Activated T-helper 9 cell treated with anti-CD3 and anti-CD28 coated beads, Interleukin-2, amount 50 U/mL, for 16 hours (primary cell): Measurements from ENCODE around the gene SP140.
"Not testable (repeated sequence)": the region's sequence is repeated elsewhere in the genome, so short reads cannot be mapped to it uniquely, and the experiment has no call there.

Experiments
- DNase-seq: peaks from one replicate; pipeline ENCODE4 v3.0.0-alpha.2; 2020; ENCODE audit warnings: low read depth

SP140 gene

DNA sequence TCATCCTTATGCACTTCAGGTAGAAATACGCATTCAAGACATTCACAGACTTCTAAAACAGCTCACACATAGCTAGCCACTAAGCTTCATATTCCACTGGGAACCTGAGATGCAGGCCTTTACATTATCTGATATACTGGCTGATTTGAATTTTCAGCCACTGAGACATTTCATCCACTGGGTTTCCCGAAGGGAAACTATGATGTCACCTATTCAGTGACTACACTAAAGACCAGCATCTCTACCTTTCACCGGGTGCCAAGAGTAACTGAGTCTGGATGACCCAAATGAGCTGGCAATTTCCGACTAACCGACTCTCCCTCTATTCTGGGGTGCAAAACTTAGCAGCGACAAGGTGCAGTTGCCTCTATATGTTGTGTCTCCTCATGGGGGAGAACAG is 69.7 kb downstream of the SP140 start:
- DNase-seq = no peak

GRCh38 chr2:230296917-230297316 is 71.4 kb downstream of the SP140 start:
- DNase-seq = no peak

GRCh38 chr2:230299618-230300017 is 74.1 kb downstream of the SP140 start:
- no peak for DNase-seq

GRCh38 chr2:230305416-230306275 is 80.1 kb downstream of the SP140 start:
- no peak for DNase-seq

GRCh38 chr2:230306474-230306873 is 80.9 kb downstream of the SP140 start:
- DNase-seq = no peak

DNA sequence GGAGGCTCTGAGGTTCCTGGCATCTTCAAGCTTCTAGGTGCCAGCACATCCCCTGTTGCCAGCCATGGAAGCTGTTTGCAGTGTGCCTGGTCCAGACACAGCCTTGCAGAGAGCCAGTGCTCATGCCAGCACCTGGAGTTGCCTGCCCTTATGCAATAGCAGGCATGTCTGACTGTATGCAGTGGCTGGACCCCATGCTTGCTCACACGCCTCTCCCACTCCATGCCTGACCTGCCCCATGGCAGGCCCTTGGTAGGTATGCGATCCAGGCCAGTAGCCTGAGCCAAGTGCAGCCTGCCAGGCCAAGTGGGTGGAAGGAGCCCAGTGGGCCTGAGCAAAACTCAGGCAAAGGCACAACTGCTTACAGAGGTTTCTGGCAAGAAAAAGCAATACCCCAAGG is 81.9 kb downstream of the SP140 start:
- no peak for DNase-seq

GRCh38 chr2:230308402-230309000 is 83.0 kb downstream of the SP140 start:
- no peak for DNase-seq

GRCh38 chr2:230310792-230311191 is 85.3 kb downstream of the SP140 start:
- not testable (repeated sequence) for DNase-seq

GRCh38 chr2:230311634-230312033 is 86.1 kb downstream of the SP140 start:
- DNase-seq = not testable (repeated sequence)

DNA sequence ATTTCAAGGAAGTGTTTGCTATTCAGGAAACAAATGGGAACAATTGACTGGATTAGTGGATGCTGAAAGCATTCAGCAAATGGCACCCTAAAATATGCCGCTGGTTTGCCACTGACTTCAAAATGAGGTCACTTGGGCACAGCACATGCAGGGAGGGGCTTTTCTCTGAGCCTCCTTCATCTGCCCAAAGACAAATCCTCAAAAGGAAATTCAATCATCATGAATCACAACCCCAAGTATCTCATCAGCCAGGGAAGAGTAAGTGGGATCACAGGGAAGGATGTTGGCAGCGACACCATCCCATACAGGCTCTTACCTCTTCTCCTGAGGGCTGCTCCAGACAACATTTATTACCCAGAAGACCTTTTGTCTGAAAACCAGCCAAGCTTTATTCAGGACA is 87.1 kb downstream of the SP140 start:
- no peak for DNase-seq

GRCh38 chr2:230317366-230317765 is 91.8 kb downstream of the SP140 start:
- no peak for DNase-seq

DNA sequence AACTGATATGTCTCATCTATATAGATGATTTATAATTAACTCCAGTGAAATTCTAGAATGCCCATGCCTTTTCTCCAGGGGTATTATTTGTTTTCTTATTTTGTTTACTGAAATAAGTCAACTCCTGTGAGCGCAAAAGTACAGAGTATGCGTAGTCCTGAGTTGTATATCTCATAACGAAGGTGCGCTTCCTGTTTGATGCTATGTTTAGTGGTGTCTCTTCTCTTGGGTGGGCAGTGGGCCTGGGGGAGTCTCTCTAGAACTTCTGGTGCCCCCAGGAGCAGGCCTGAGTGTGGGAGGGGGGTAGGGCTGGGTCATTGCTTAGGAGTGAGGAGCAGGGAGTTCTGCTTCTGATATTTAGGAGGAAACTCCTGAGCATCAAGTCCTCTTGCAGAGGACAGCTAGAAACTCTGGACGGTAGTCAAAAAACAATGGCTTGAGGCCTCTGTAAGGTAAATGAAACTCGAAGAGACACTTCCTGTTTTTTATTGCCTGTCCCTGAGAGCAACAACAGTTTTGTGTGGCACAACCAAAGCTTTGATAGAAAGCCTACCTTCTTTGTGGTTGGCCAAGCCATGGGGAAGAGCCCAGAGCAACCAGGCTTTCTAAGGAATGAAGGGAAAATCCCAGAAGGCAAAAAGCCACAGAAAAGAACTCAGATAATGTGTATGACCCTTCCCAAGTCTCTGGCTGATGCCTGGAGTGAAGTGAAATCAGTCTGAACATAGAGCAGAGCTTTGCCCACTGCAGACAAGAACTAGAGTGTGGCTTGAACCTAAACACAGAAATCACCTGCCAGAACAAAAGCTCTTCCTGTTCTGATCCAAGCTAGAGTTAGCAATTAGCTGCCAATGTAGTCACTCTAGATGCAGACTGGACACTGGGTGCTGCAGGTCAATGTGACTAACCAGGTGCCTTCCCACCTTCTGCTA is 92.9 kb downstream of the SP140 start:
- no peak for DNase-seq

- DNase-seq = peak; percentile 28
Observed at GRCh38 chr2:230319211-230319862, 93.8 kb downstream of the SP140 start.

DNA sequence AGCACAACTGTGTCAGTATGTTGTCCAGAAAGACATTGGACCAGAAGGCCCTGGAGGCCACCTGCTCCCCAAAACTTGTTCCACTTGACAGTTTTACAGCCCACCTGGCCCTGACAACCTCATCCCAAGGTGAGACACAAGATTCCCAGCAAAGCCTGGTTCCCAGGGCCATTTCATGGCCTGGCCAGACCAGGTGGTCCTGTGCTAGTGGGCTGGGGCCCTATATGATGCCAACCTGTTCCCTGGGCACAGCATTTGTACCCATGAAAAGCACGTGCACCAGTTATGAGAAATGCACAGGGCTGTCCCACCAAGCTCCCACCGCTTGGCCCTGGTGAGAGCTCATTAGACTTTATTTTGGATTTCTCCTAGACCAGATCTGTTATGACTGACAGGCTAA is 95.5 kb downstream of the SP140 start:
- no peak for DNase-seq

DNA sequence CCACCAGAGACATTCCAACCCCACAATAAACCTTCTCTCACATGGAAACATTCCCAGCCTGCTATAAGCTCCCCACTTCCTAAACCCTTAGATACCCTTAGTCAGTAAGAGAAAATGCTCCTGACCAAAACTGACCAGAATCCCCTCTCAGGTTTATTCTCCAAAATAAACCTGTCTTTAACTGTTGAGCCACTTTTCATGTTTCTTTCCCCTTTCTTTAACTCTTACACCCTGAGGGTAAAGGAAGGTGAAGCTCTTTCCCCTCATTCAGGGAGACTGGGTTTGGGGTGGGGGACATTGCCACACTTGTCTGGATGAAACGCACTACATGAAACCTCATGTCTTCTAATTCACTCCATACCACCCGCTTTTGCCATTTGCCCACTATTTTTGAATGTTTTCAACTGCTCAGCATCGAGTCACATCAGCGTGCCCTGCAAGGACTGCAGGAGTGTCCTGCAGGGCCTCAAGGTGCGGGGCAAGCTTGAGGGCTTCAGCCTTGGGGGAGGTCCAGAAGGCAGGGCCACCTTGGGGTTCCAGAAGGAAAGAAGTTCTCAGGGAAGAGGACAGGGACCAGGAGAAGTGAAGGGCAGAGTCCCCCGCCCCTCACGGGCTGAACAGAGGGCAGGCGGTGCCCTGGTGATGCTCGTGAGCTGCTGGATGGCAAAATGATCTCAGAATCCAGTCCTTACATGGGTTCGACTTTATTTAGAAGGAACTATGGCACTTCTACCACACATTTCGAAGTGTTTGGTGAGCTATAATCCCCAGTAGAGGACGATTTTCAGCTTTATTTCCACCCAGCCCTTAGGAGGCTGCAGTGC is 97.2 kb downstream of the SP140 start:
- DNase-seq = no peak

- no peak for DNase-seq
Observed at GRCh38 chr2:230323385-230324106, 98.0 kb downstream of the SP140 start.

- DNase-seq = no peak
Observed at GRCh38 chr2:230324503-230324902, 99.0 kb downstream of the SP140 start.

GRCh38 chr2:230325316-230326243 is 100.0 kb downstream of the SP140 start:
- no peak for DNase-seq
